Rectal smooth muscle tissue (tissue), 1 donor: ENCODE data around the gene OGFOD1.

Experiments used
- H3K27ac ChIP-seq: one replicate; pipeline ENCODE4 v1.7.0; 2013; ENCODE audit warnings: low read depth, low read length, inconsistent platforms
- H3K27me3 ChIP-seq: one replicate; pipeline ENCODE4 v1.7.0; 2013; ENCODE audit warnings: low read length; ENCODE audit not compliant: control insufficient read depth, insufficient read depth
- H3K36me3 ChIP-seq: one replicate; pipeline ENCODE4 v1.7.0; 2013; ENCODE audit warnings: low read length; ENCODE audit not compliant: control insufficient read depth, insufficient read depth
- H3K4me1 ChIP-seq: one replicate; pipeline ENCODE4 v1.7.0; 2013; ENCODE audit warnings: low read length; ENCODE audit not compliant: control insufficient read depth, insufficient read depth
- H3K4me3 ChIP-seq: one replicate; pipeline ENCODE4 v1.7.0; 2013; ENCODE audit warnings: low read length
- H3K9ac ChIP-seq: one replicate; pipeline ENCODE4 v1.7.0; 2013; ENCODE audit warnings: low read length

Gene OGFOD1

DNA sequence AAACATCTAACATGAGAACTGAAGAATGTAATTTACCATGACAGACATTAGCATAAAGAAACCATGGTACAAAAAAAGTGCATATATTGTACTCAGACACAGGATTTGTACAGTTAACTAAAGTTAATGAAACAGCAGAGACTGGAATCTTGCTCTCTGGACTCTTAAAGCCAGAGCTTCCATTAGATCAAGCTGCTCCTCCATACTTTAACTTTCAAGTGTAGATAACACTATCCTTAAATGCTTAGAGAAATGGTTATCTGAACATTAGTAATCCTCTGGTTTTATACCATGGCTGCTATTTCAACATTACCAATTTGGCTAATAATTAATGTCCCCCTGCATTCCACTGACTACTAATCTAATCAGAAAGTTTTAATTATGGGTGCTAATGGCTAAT lies 3.3 kb upstream of the OGFOD1 start:
- no peak overlapping the region for H3K4me3 ChIP-seq
- H3K27me3 ChIP-seq = no peaks in the 10 kb centered on the region
- H3K27ac ChIP-seq = no peak overlapping the region
- H3K4me1 ChIP-seq = peaks cover 16% of the 10 kb centered on the region
- H3K36me3 ChIP-seq = peaks cover 3% of the 10 kb centered on the region
- H3K9ac ChIP-seq = no peak overlapping the region

DNA sequence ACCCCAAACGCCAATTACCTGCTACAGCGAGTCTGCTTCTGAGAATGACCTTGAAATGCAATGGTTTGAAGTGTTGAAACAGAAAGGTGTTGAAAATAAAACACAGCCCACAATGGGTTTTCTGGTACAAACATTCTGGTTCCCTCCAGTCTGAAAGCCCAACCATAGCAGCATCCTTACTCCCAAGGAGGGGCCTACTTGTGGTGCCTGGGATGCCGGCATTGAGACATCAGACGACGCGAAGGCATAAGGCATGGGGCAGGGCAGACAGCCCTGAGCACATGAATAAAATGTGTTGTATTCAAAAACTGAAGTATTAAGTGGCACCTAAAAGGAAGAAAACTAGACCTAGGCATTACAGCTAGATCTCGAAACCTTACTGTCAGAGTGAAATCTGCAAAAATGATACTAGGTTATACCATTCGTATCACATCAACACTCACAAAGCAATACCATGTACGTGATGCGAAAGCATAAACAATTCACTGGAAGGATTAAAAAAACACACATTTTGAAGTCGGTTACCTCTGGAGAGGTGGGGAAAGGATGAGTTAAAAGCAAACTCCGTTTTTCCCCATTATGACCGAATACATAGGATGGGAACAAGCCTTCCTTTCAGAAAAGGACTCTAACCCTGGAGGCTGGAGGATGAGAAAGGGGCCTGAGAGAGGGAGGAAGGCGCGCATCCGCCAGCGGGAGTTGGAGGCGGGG lies 924 bp upstream of the OGFOD1 start:
- H3K4me1 ChIP-seq = peaks cover 16% of the 10 kb centered on the region
- peaks cover 5% of the 10 kb centered on the region for H3K36me3 ChIP-seq
- no peaks in the 10 kb centered on the region for H3K27me3 ChIP-seq
- peak overlapping the region; percentile 76 for H3K27ac ChIP-seq
- peak overlapping the region; percentile 74 for H3K9ac ChIP-seq
- H3K4me3 ChIP-seq = peak overlapping the region; percentile 94

DNA sequence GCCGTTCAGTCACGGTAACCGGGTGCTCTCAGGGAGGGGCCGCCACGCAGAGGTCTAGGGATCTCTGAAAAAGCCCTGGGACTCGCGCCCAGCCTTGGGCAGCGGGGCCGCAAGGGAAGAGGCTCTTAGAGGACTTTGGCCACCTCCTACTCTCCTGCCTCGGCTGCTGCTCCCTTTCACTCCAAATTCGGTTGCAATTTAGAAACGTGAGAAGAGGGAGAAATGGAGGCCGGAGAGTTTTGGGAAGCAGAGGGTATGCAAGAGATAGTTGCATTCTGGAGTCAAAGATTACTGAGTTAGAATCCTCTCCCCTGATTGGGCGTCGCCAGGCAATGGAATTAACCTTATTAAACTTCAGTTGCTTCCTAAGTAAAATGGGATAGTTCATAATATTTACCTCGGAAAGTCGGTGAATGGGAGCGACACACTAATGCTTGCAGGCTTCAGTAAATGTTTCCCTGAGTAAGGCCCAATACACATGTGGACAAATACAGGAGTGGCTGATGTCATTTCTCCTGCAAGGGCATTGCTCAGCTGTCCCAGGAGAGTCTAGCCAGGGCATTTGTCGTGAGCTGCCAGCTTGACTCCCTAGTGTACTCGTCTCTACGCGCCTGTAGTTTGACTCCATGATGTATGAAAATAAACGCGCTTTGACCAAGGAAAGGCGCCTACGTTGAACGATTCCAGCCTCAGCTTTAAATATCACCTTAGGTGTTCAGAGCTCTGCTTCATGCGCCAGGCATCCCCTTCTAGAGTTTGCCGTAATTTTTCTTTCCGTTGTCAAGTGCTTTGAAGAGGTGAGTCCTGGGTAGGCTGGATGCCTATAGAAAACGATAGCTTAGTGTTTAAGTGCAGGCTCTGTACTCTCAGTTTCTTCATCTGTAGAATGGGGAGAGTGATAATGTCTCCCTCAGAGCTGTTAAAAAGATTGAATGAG lies 667 bp downstream of the OGFOD1 start:
- peaks cover 16% of the 10 kb centered on the region for H3K4me1 ChIP-seq
- H3K36me3 ChIP-seq = peaks cover 5% of the 10 kb centered on the region
- peak overlapping the region; percentile 91 for H3K4me3 ChIP-seq
- H3K9ac ChIP-seq = peak overlapping the region; percentile 29
- H3K27me3 ChIP-seq = no peaks in the 10 kb centered on the region
- H3K27ac ChIP-seq = peak overlapping the region; percentile 70

DNA sequence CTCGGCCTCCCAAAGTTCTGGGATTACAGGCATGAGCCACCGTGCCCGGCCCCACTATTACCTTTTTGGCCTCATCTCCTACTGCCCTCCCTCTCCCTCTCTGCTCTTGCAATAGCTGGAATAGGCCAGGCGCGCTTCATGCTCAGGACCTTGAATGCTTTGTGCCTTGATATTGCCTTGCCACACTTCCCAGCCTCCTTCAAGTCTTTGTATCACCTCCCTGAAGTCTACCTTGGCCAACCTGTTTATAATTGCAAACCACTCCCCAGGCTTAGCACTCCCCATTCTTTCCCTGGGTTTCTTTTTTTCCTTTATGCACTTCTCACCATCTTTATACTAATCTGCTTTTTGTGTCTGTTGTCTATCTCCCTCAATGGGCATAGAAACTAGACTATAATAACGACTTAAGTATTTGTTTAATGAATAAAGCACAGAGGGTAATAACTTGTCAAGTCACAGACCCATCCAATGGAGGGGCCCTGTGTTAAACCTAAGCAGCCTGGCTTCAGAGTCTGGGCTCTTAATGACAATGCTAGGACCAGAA lies 6.6 kb downstream of the OGFOD1 start:
- Histone ChIP-seq H3K27me3 (no peaks in the 10 kb centered on the region), H3K27ac (no peak overlapping the region), H3K36me3 (peaks cover 10% of the 10 kb centered on the region), H3K4me3 (no peak overlapping the region), H3K9ac (no peak overlapping the region), H3K4me1 (no peaks in the 10 kb centered on the region)

DNA sequence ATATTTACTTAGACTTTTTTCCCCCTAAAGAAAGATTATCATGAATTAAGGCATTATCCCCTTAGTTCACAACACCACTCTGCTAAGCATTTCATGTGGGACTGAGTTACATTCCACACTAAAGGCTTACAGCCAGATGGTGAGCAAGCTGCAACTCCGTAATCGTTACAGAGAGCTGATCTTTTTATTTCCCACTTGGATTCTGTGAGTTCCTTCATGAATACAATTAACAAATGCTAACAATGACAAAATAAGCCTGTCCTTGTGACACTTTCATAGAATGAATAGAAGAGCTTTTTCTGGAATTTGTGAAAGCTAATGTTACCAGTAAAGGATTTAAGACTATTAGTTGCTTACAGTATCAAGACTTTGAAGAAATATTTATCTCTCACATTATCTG lies 8.7 kb downstream of the OGFOD1 start:
- Histone ChIP-seq H3K36me3 (peaks cover 6% of the 10 kb centered on the region), H3K27ac (no peak overlapping the region), H3K4me1 (no peaks in the 10 kb centered on the region), H3K4me3 (no peak overlapping the region), H3K27me3 (no peaks in the 10 kb centered on the region), H3K9ac (no peak overlapping the region)

DNA sequence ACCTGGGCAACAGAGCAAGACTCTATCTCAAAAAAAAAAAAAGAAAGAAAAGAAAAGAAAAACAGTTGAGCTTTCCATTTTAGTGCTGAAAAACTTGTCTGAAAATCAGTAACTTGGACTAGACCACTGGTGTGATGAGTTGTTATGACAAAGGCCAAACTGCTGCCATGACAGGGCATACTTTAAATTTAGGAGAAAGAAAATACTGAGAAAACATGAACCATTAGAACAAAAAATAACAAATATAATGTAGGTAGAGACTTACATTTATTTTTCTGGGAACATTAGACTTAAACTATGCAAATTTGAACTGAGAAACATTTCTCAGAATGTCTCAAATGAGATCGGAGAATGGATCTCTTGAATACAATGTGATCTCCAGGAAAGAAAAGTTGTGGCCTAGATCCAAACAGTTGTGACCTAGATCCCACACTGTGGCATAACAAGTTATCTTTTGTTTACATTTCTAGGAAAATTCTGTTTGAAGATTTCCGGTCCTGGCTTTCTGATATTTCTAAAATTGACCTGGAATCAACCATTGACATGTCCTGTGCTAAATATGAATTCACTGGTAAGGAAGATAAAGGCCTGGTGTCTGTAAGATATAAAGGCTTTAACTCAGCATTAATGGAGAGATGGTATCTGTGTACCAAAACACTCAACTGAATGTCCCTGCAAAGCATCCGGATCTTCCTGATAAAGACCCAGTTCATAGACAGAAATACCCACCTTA lies 10.9 kb downstream of the OGFOD1 start:
- H3K4me3 ChIP-seq = no peak overlapping the region
- H3K27ac ChIP-seq = no peak overlapping the region
- no peaks in the 10 kb centered on the region for H3K27me3 ChIP-seq
- H3K4me1 ChIP-seq = no peaks in the 10 kb centered on the region
- peaks cover 18% of the 10 kb centered on the region for H3K36me3 ChIP-seq
- H3K9ac ChIP-seq = no peak overlapping the region

DNA sequence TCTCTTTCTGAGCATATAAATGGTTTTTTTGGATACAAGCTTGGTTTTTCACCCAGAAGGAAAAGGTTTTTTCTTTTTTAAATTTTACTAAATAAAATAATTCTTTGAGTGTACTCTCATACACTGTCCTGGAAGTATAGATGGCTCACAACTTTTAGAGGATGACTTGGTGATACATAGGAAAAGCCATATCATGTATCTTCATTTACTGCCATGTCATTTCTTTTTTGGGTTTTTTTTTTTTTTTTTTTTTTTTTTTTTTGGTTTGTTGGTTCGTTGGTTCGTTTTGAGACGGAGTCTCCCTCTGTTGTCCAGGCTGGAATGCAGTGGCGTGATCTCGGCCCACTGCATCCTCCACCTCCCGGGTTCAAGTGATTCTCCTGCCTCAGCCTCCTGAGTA lies 11.8 kb downstream of the OGFOD1 start:
- H3K4me3 ChIP-seq = no peak overlapping the region
- H3K27ac ChIP-seq = no peak overlapping the region
- H3K36me3 ChIP-seq = peaks cover 18% of the 10 kb centered on the region
- no peak overlapping the region for H3K9ac ChIP-seq
- no peaks in the 10 kb centered on the region for H3K4me1 ChIP-seq
- H3K27me3 ChIP-seq = no peaks in the 10 kb centered on the region

DNA sequence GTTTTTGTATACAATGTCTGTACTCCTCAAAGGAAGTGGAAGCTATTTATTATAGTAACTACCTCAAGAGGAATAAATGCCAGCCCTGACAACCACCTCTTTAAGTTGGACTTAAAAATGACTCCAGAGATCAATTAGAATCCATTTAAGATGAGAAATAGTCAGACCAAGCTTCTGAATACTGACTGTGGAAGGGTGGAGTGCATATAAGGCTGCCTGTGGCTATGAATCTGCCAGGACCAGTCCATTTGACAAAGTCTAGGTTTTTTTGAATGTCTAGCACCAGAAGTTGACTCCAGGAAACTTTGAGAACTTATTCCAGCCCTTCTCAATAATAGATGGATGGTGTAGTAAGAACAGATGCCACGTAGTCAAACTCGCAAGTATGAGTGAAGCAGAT lies 15.0 kb downstream of the OGFOD1 start:
- H3K27ac ChIP-seq = no peak overlapping the region
- no peak overlapping the region for H3K4me3 ChIP-seq
- H3K27me3 ChIP-seq = no peaks in the 10 kb centered on the region
- no peaks in the 10 kb centered on the region for H3K4me1 ChIP-seq
- peaks cover 16% of the 10 kb centered on the region for H3K36me3 ChIP-seq
- no peak overlapping the region for H3K9ac ChIP-seq

DNA sequence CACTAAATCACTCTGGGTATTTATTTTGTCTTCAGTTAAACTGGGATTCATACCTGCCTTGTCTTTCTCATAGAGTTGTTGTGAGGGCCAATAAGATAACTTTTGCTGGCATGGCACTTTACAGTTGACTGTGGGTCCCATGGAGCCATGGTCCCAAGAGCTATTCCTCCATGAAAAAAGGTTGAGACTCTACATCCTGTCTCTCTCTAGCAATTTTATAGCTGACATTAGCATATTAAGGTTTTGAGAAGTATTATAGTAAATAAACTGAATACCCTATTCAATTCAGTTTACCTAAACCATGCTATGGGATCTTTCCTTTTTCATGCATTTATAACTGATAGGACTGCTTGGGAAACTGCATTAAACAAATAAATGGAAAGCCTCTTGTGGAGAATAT lies 17.4 kb downstream of the OGFOD1 start:
- Histone ChIP-seq H3K9ac (no peak overlapping the region), H3K4me3 (no peak overlapping the region), H3K36me3 (peaks cover 16% of the 10 kb centered on the region), H3K27ac (no peak overlapping the region), H3K27me3 (no peaks in the 10 kb centered on the region), H3K4me1 (no peaks in the 10 kb centered on the region)

DNA sequence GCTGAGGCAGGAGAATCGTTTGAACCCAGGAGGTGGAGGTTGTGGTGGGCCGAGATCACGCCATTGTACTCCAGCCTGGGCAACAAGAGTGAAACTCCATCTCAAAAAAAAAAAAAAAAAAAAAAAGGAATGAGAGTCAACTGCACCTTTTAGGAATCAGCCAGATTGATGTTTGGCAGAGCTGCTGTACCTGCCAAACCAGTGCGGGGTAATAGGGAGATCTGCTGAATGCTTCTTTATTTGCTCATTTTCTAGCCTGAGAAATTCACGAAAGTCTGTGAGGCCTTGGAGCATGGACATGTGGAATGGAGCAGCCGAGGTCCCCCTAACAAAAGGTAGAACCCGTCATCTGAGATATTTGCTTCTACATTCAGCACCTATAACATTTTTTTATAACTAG lies 18.4 kb downstream of the OGFOD1 start:
- Histone ChIP-seq H3K36me3 (peaks cover 16% of the 10 kb centered on the region), H3K27ac (no peak overlapping the region), H3K4me3 (no peak overlapping the region), H3K4me1 (no peaks in the 10 kb centered on the region), H3K27me3 (no peaks in the 10 kb centered on the region), H3K9ac (no peak overlapping the region)

DNA sequence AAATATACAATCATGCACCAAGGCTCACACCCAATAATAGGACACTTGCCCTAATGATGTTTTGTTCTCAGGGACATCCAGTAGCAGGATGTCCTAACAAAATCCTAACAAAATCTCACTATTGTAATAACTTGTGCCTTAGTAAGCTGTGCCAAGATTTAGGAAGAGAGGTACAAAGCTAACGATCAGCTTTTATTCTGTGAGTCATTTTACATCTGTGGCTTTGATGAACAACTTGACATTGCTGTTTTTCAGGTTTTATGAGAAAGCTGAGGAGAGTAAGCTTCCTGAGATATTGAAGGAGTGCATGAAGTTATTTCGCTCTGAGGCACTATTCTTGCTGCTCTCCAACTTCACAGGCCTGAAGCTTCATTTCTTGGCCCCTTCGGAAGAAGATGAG lies 18.9 kb downstream of the OGFOD1 start:
- Histone ChIP-seq H3K27ac (no peak overlapping the region), H3K27me3 (no peaks in the 10 kb centered on the region), H3K9ac (no peak overlapping the region), H3K4me1 (no peaks in the 10 kb centered on the region), H3K36me3 (peaks cover 16% of the 10 kb centered on the region), H3K4me3 (no peak overlapping the region)

DNA sequence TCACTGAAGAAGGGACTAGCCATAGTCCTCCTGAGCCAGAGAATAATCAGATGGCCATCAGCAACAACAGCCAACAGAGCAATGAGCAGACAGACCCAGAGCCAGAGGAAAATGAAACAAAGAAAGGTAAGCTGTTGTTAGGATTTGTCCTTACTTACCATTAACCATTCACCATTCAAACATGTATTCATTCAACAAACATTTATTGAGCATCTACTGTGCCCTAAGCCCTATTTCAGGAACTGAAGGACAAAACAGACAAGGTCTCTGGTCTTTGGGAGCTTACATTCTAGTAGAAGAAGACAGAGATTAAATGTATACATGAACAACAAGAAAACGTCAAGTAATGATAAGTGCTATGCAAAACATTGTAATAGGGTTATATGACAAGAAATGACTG lies 19.3 kb downstream of the OGFOD1 start:
- Histone ChIP-seq H3K36me3 (peaks cover 19% of the 10 kb centered on the region), H3K27me3 (no peaks in the 10 kb centered on the region), H3K27ac (no peak overlapping the region), H3K4me1 (no peaks in the 10 kb centered on the region), H3K4me3 (no peak overlapping the region), H3K9ac (no peak overlapping the region)
